Mesangial cell (primary cell): ENCODE results near the gene EEF1A1. TPM values are rescaled to one million over a fixed set of nuclear protein-coding genes. Genes with fewer than 3 reads are reported as not detected.

Source experiments
- total RNA-seq: library from RNA; depleted of rRNA; stranded (reverse); fragments of >200 nt; gene quantifications from 2 replicates; pipeline ENCODE4 v1.2.3, GENCODE V29; 2015

Gene EEF1A1
- total RNA-seq: 7,203 and 9,372 TPM in 2 replicates

DNA sequence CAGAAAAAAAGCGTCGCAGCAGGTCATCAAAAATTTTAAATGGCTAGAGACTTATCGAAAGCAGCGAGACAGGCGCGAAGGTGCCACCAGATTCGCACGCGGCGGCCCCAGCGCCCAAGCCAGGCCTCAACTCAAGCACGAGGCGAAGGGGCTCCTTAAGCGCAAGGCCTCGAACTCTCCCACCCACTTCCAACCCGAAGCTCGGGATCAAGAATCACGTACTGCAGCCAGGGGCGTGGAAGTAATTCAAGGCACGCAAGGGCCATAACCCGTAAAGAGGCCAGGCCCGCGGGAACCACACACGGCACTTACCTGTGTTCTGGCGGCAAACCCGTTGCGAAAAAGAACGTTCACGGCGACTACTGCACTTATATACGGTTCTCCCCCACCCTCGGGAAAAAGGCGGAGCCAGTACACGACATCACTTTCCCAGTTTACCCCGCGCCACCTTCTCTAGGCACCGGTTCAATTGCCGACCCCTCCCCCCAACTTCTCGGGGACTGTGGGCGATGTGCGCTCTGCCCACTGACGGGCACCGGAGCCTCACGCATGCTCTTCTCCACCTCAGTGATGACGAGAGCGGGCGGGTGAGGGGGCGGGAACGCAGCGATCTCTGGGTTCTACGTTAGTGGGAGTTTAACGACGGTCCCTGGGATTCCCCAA, at the start of gene EEF1A1:
Gene EEF1A1, minus strand, starts transcription at position 345 of the 663 bp plus-strand sequence. CDS start 1,006 bp downstream, outside the sequence.

Other genes starting within 250 kb of the EEF1A1 start
- gene DPPA5, start 166.8 kb downstream of the EEF1A1 start, total RNA-seq: not detected in 2 replicates
- gene KHDC3L, start 158.4 kb downstream of the EEF1A1 start, total RNA-seq: not detected in 2 replicates
- gene OOEP, start 151.1 kb downstream of the EEF1A1 start, total RNA-seq: not detected in 2 replicates
- 0.16 and 0.51 TPM in 2 replicates for gene DDX43, start 126.2 kb downstream of the EEF1A1 start, total RNA-seq
- gene CGAS, start 68.7 kb downstream of the EEF1A1 start, total RNA-seq: 2.2 and 5.4 TPM in 2 replicates
- 11.9 and 19.2 TPM in 2 replicates for gene MTO1, start 59.3 kb downstream of the EEF1A1 start, total RNA-seq
- 7.8 and 25.4 TPM in 2 replicates for gene SLC17A5, start 133.0 kb upstream of the EEF1A1 start, total RNA-seq
- 14.7 and 20.8 TPM in 2 replicates for gene CD109, start 175.2 kb upstream of the EEF1A1 start, total RNA-seq